Measurements from ENCODE around the gene FHIP2A. TPM values are rescaled to one million over a fixed set of nuclear protein-coding genes. Genes with fewer than 3 reads are reported as not detected.

Gene FHIP2A
- total and polyA plus RNA-seq, 2 of the 4 experiments (the other 2 are of a cell fraction), result 10.7 to 16.5 TPM

- H2AFZ ChIP-seq (replicated peaks; ENCODE audit: low read length, poor library complexity), result no peak overlapping the region
- H3K4me2 ChIP-seq (ENCODE audit: low read depth, low read length), result no peak overlapping the region
- ATAC-seq (ENCODE audit: low read depth) (no peak), DNase-seq (no peak)
- H3K9me3 ChIP-seq (ENCODE audit: control insufficient read depth, insufficient read depth, low read length), result no peaks in the 10 kb centered on the region
- H4K20me1 ChIP-seq (ENCODE audit: insufficient read depth, low read length), result no peaks in the 10 kb centered on the region
- no peak overlapping the region; the same call in 1 of the 2 replicates for H3K14ac ChIP-seq (replicated peaks; ENCODE audit: low read depth, low read length)
- no peak overlapping the region for H3K18ac ChIP-seq (ENCODE audit: low read depth, low read length)
- TF ChIP-seq RAD21 (IDR thresholded peaks at IDR 0.05; ENCODE audit: low read length) (no peak), ELK1 (IDR thresholded peaks at IDR 0.05; ENCODE audit: borderline replicate concordance, low read depth, low read length) (no peak), NFE2L2 (IDR thresholded peaks at IDR 0.05; ENCODE audit: low read depth, low read length) (no peak), RFX5 (IDR thresholded peaks at IDR 0.05; ENCODE audit: low read depth, low read length) (no peak), FOS (IDR thresholded peaks at IDR 0.05; ENCODE audit: low read depth, low read length) (no peak), BHLHE40 (IDR thresholded peaks at IDR 0.05; ENCODE audit: low read depth, low read length) (no peak), MAZ (IDR thresholded peaks at IDR 0.05; ENCODE audit: borderline replicate concordance, low read depth, low read length) (no peak), MAFK (IDR thresholded peaks at IDR 0.05; ENCODE audit: low read depth, low read length) (no peak), CHD1 (IDR thresholded peaks at IDR 0.05; ENCODE audit: low read depth, low read length) (no peak), MXI1 (IDR thresholded peaks at IDR 0.05; ENCODE audit: borderline replicate concordance, low read depth, low read length) (no peak), RCOR1 (IDR thresholded peaks at IDR 0.05; ENCODE audit: insufficient replicate concordance, low read length) (no peak), SMC3 (IDR thresholded peaks at IDR 0.05; ENCODE audit: low read depth, low read length) (no peak), POLR2A (IDR thresholded peaks at IDR 0.05; ENCODE audit: low read depth, low read length) (no peak)
- H3K27me3 ChIP-seq (ENCODE audit: control insufficient read depth, insufficient read depth, low read length), result no peaks in the 10 kb centered on the region
- POLR2A ChIA-PET (ENCODE audit: unreplicated experiment), result no interaction called here
- no peak overlapping the region for H3K23ac ChIP-seq (ENCODE audit: low read depth, low read length)
- WGBS, 2 experiments (ENCODE audit: extremely low coverage in 2 of 2, insufficient read length in 1 of 2), result 93% methylated on average over 6 of the region's 7 CpGs; no CpG with 5 or more reads in 1 of the 2 experiments
- H3K36me3 ChIP-seq (ENCODE audit: control insufficient read depth, insufficient read depth, low read length), result no peaks in the 10 kb centered on the region
- H2AK5ac ChIP-seq (ENCODE audit: low read depth, low read length), result no peak overlapping the region
- H3K9me1 ChIP-seq (ENCODE audit: insufficient read depth, low read length), result peaks cover 2% of the 10 kb centered on the region; the same call in 1 of the 2 replicates
- no TSS peak for BruUV-seq (replicated peaks)
- H4K91ac ChIP-seq (ENCODE audit: insufficient read depth, low read depth, low read length), result no peak overlapping the region
- H4K8ac ChIP-seq (ENCODE audit: low read depth in 2 of 2, low read length in 2 of 2), result no peak overlapping the region; a peak in 1 of 4 replicates
- H3K4me3 ChIP-seq (ENCODE audit: insufficient read depth, low read depth, low read length), result no peak overlapping the region
- CTCF ChIA-PET, result interaction anchor here (1.0 kb wide), 1 partner anchor 12 kb away, joined by 3 read pairs; no protein-coding TSS in a partner anchor
- 0 out of 2 replicates have a peak overlapping the region, but pooled peaks have one; percentile 0 for H3K4ac ChIP-seq (ENCODE audit: low read depth, low read length)
- H4K5ac ChIP-seq (ENCODE audit: low read depth, low read length), result no peak overlapping the region
- intact Hi-C loops (cut with micrococcal nuclease) (no loop called here), dilution Hi-C loops (cut with HindIII; ENCODE audit: low sequenced_read_pairs, unreplicated experiment) (no loop called here), in situ Hi-C loops (cut with MboI; ENCODE audit: low sequenced_read_pairs) (no loop called here)
- no peak overlapping the region for H3K56ac ChIP-seq (ENCODE audit: extremely low read depth, insufficient read depth, low read length)
- no peak overlapping the region for H2BK15ac ChIP-seq (ENCODE audit: low read depth, low read length)
- H3K4me1 ChIP-seq (ENCODE audit: control insufficient read depth, insufficient read depth, low read length), result no peaks in the 10 kb centered on the region
- H3K79me1 ChIP-seq (ENCODE audit: low read depth in 1 of 2, low read length in 2 of 2), result peaks cover 3 to 6% of the 10 kb centered on the region in 2 experiments; a peak in 2 of 4 replicates
- no peak overlapping the region for H2BK120ac ChIP-seq (ENCODE audit: low read depth, low read length)
- no peak overlapping the region for H2BK5ac ChIP-seq (ENCODE audit: low read depth, low read length, poor library complexity, severe bottlenecking)
- H3K27ac ChIP-seq (ENCODE audit: insufficient read depth, low read length), result no peak overlapping the region
- H2BK20ac ChIP-seq (ENCODE audit: low read depth, low read length), result no peak overlapping the region
- H3K9ac ChIP-seq (ENCODE audit: low read depth, low read length), result no peak overlapping the region
- H2AK9ac ChIP-seq (replicated peaks; ENCODE audit: low read depth, low read length, poor library complexity), result no peak overlapping the region
These were observed 5.3 kb upstream of the FHIP2A start for GRCh38 chr10:114816308-114816707.

All from IMR-90 (cell line).